ENCODE measurements around the gene AGAP1.

DNA sequence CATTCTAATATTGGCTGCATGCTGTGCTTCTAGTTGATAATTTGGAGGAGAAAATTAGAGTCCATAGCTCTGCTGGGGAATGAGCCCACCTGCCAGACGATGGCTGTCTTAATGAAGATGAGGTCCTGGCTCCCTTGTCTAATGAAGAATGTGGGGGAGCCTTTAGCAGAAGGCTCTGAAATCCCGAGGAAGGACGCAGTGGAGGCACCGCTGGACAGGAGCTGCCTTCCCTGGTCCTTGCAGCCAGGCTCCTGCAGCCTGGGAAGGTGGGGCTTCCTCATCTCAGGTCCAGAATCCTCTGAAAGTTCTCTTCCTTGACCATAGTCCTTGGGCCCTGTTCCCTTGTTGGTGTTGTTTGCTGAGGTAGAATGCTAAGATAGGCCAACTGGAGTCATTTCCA is 208.3 kb downstream of the AGAP1 start:
- TF ChIP-seq CTCF (IDR thresholded peaks at IDR 0.05) (no peak), POLR2A (IDR thresholded peaks at IDR 0.05) (no peak)

Measured in right lobe of liver (tissue), 4 donors.